ENCODE data around the gene KCNAB2. TPM values are rescaled to one million over a fixed set of nuclear protein-coding genes. Genes with fewer than 3 reads are reported as not detected.

The KCNAB2 gene
- total and polyA plus RNA-seq, 4 donors: 1.8 to 5.9 (median 4.5) TPM

DNA sequence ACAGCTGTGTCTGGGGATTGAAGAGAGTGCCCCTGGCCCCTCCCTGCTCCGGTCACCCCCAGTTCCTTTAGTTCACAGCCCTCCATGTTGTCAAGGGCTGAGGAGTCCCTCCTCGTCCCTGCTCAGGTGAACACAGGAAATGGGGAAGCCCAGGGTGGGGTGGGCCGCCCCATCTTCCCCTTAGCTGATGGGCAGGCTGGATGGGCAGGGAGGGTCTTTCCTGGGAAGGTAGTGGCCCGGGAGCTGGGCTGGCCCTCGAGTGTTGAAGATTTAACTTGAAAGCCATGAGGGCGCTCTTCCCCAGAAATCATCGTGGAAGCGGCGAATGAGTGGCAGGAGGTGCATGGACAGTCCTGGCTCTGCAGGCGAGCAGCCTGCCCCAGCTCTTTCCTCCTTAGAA lies 35.1 kb upstream of the KCNAB2 start:
- no peaks in the 10 kb centered on the region for H3K27me3 ChIP-seq (ENCODE audit: control insufficient read depth in 4 of 4, insufficient read depth in 4 of 4, low read length in 3 of 4)
- H3K36me3 ChIP-seq (ENCODE audit: control insufficient read depth in 4 of 4, insufficient read depth in 3 of 4, low read depth in 1 of 4, low read length in 3 of 4): no peaks in the 10 kb centered on the region
- H3K9ac ChIP-seq (ENCODE audit: low read depth in 1 of 2, low read length in 2 of 2): no peak overlapping the region
- H3K4me3 ChIP-seq (ENCODE audit: low read depth in 1 of 3, low read length in 3 of 3): no peak overlapping the region
- DNase-seq (ENCODE audit: low spot score): no peak
- TF ChIP-seq SP1 (IDR thresholded peaks at IDR 0.05) (no peak), RXRA (IDR thresholded peaks at IDR 0.05) (no peak)
- TF ChIP-seq, protein P1, sequence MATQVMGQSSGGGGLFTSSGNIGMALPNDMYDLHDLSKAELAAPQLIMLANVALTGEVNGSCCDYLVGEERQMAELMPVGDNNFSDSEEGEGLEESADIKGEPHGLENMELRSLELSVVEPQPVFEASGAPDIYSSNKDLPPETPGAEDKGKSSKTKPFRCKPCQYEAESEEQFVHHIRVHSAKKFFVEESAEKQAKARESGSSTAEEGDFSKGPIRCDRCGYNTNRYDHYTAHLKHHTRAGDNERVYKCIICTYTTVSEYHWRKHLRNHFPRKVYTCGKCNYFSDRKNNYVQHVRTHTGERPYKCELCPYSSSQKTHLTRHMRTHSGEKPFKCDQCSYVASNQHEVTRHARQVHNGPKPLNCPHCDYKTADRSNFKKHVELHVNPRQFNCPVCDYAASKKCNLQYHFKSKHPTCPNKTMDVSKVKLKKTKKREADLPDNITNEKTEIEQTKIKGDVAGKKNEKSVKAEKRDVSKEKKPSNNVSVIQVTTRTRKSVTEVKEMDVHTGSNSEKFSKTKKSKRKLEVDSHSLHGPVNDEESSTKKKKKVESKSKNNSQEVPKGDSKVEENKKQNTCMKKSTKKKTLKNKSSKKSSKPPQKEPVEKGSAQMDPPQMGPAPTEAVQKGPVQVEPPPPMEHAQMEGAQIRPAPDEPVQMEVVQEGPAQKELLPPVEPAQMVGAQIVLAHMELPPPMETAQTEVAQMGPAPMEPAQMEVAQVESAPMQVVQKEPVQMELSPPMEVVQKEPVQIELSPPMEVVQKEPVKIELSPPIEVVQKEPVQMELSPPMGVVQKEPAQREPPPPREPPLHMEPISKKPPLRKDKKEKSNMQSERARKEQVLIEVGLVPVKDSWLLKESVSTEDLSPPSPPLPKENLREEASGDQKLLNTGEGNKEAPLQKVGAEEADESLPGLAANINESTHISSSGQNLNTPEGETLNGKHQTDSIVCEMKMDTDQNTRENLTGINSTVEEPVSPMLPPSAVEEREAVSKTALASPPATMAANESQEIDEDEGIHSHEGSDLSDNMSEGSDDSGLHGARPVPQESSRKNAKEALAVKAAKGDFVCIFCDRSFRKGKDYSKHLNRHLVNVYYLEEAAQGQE (IDR thresholded peaks at IDR 0.05): no peak
- TF ChIP-seq, protein P2, sequence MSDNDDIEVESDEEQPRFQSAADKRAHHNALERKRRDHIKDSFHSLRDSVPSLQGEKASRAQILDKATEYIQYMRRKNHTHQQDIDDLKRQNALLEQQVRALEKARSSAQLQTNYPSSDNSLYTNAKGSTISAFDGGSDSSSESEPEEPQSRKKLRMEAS (IDR thresholded peaks at IDR 0.05): no peak
- TF ChIP-seq, protein P3, sequence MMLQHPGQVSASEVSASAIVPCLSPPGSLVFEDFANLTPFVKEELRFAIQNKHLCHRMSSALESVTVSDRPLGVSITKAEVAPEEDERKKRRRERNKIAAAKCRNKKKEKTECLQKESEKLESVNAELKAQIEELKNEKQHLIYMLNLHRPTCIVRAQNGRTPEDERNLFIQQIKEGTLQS (IDR thresholded peaks at IDR 0.05): no peak
- no peaks in the 10 kb centered on the region for H3K9me3 ChIP-seq (ENCODE audit: control insufficient read depth in 4 of 4, low read length in 3 of 4)
- H3K4me1 ChIP-seq (ENCODE audit: control insufficient read depth in 4 of 4, insufficient read depth in 4 of 4, low read length in 3 of 4): no peaks in the 10 kb centered on the region
- WGBS: 84% methylated on average over 10 of the region's 10 CpGs
- no peak overlapping the region for H3K27ac ChIP-seq (ENCODE audit: low read depth in 1 of 2, low read length in 2 of 2)

DNA sequence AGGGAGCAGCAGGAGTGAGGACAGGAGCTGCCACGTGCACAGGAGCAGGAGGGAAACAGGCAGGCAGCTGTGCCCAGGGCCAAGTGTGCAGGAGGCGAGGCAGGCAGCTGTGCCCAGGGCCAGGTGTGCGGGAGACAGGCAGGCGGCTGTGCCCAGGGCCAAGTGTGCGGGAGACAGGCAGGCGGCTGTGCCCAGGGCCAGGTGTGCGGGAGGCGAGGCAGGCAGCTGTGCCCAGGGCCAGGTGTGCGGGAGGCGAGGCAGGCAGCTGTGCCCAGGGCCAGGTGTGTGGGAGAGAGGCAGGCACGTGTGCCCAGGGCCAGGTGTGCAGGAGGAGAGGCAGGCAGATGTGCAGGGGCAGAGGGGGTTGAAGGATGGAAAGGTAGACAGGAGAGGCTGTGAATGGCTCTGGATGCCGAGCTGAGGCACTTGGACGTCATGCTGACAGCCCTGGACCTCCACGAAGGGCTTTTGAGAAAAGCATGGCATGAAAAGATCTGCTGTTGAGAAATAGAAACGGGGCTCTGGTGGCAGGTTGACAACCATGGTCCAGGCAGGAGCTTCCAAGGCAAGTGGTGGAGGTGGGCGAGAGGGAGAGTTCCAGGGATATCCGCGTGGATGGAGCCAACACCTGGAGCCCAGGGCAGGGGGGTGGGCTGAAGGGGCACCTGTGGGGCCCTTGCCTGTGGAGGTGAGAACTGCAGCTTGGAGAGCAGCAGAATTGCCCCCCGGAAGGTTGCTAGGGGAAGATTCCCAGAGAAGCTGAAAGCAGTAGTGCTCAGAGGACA lies 34.3 kb upstream of the KCNAB2 start:
- Histone ChIP-seq H3K9me3 (ENCODE audit: control insufficient read depth in 4 of 4, low read length in 3 of 4) (no peaks in the 10 kb centered on the region), H3K27ac (ENCODE audit: low read depth in 1 of 2, low read length in 2 of 2) (no peak overlapping the region), H3K9ac (ENCODE audit: low read depth in 1 of 2, low read length in 2 of 2) (no peak overlapping the region), H3K4me1 (ENCODE audit: control insufficient read depth in 4 of 4, insufficient read depth in 4 of 4, low read length in 3 of 4) (no peaks in the 10 kb centered on the region), H3K4me3 (ENCODE audit: low read depth in 1 of 3, low read length in 3 of 3) (no peak overlapping the region), H3K27me3 (ENCODE audit: control insufficient read depth in 4 of 4, insufficient read depth in 4 of 4, low read length in 3 of 4) (no peaks in the 10 kb centered on the region), H3K36me3 (ENCODE audit: control insufficient read depth in 4 of 4, insufficient read depth in 3 of 4, low read depth in 1 of 4, low read length in 3 of 4) (no peaks in the 10 kb centered on the region)
- DNase-seq (ENCODE audit: low spot score): no peak
- TF ChIP-seq, protein P3 (IDR thresholded peaks at IDR 0.05): no peak
- no peak for TF ChIP-seq JUND (IDR thresholded peaks at IDR 0.05)
- TF ChIP-seq, protein P2 (IDR thresholded peaks at IDR 0.05): no peak
- no peak for TF ChIP-seq FOXA1 (IDR thresholded peaks at IDR 0.05)
- no peak for TF ChIP-seq NR2F2 (IDR thresholded peaks at IDR 0.05)
- no peak for TF ChIP-seq SP1 (IDR thresholded peaks at IDR 0.05)
- TF ChIP-seq YY1 (IDR thresholded peaks at IDR 0.05): no peak
- TF ChIP-seq, protein P4, sequence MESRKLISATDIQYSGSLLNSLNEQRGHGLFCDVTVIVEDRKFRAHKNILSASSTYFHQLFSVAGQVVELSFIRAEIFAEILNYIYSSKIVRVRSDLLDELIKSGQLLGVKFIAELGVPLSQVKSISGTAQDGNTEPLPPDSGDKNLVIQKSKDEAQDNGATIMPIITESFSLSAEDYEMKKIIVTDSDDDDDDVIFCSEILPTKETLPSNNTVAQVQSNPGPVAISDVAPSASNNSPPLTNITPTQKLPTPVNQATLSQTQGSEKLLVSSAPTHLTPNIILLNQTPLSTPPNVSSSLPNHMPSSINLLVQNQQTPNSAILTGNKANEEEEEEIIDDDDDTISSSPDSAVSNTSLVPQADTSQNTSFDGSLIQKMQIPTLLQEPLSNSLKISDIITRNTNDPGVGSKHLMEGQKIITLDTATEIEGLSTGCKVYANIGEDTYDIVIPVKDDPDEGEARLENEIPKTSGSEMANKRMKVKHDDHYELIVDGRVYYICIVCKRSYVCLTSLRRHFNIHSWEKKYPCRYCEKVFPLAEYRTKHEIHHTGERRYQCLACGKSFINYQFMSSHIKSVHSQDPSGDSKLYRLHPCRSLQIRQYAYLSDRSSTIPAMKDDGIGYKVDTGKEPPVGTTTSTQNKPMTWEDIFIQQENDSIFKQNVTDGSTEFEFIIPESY (IDR thresholded peaks at IDR 0.05): no peak
- no peak for TF ChIP-seq GABPA (IDR thresholded peaks at IDR 0.05 in 1 of 2, conservative IDR thresholded peaks at IDR 0.05 in 1 of 2)
- TF ChIP-seq HNF4A (conservative IDR thresholded peaks at IDR 0.05): no peak
- no peak for TF ChIP-seq RXRA (IDR thresholded peaks at IDR 0.05)
- no peak for TF ChIP-seq RAD21 (IDR thresholded peaks at IDR 0.05)
- TF ChIP-seq, protein P5, sequence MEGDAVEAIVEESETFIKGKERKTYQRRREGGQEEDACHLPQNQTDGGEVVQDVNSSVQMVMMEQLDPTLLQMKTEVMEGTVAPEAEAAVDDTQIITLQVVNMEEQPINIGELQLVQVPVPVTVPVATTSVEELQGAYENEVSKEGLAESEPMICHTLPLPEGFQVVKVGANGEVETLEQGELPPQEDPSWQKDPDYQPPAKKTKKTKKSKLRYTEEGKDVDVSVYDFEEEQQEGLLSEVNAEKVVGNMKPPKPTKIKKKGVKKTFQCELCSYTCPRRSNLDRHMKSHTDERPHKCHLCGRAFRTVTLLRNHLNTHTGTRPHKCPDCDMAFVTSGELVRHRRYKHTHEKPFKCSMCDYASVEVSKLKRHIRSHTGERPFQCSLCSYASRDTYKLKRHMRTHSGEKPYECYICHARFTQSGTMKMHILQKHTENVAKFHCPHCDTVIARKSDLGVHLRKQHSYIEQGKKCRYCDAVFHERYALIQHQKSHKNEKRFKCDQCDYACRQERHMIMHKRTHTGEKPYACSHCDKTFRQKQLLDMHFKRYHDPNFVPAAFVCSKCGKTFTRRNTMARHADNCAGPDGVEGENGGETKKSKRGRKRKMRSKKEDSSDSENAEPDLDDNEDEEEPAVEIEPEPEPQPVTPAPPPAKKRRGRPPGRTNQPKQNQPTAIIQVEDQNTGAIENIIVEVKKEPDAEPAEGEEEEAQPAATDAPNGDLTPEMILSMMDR (IDR thresholded peaks at IDR 0.05; ENCODE audit: low read depth, low read length, missing input control): no peak
- no peak for TF ChIP-seq TAF1 (conservative IDR thresholded peaks at IDR 0.05)
- no peak for TF ChIP-seq EGR1 (IDR thresholded peaks at IDR 0.05; ENCODE audit: low read depth in 2 of 2)
- TF ChIP-seq HNF4G (IDR thresholded peaks at IDR 0.05): no peak
- TF ChIP-seq FOXA2 (IDR thresholded peaks at IDR 0.05): no peak
- TF ChIP-seq, protein P1 (IDR thresholded peaks at IDR 0.05): no peak
- WGBS: 81% methylated on average over 19 of the region's 19 CpGs

Measured in liver (tissue), 9 donors.